Measurements from ENCODE around the gene ATF6. TPM values are rescaled to one million over a fixed set of nuclear protein-coding genes. Genes with fewer than 3 reads are reported as not detected.

The ATF6 gene
- total RNA-seq, 1 experiment from 2014 or later = 35.3 TPM

- no TSS peak for BruUV-seq (replicated peaks)
- H3K27me3 Mint-ChIP-seq (ENCODE audit: unreplicated experiment) = no peaks in the 10 kb centered on the region
Observed at GRCh38 chr1:161735837-161736236, 30.3 kb upstream of the ATF6 start.

GRCh38 chr1:161736335-161736969, 29.7 kb upstream of the ATF6 start:
- no peak for TF ChIP-seq CTCF (IDR thresholded peaks at IDR 0.05; ENCODE audit: unreplicated experiment)
- H3K9me3 Mint-ChIP-seq (ENCODE audit: low read depth, unreplicated experiment) = no peaks in the 10 kb centered on the region
- CTCF ChIA-PET = interaction anchor here (2.7 kb wide), 1 partner anchor 10 kb away, joined by 8 read pairs; no protein-coding TSS in a partner anchor
- no peak for DNase-seq
- intact Hi-C loops (cut with micrococcal nuclease; ENCODE audit: unreplicated experiment) = no loop called here
- BruUV-seq (replicated peaks) = no TSS peak
- no peak overlapping the region for H3K4me3 Mint-ChIP-seq (ENCODE audit: low read depth, unreplicated experiment)
- no peaks in the 10 kb centered on the region for H3K36me3 Mint-ChIP-seq (ENCODE audit: insufficient read depth, unreplicated experiment)
- H3K27ac Mint-ChIP-seq (ENCODE audit: unreplicated experiment) = peak overlapping the region; percentile 46
- no peaks in the 10 kb centered on the region for H3K27me3 Mint-ChIP-seq (ENCODE audit: unreplicated experiment)
- H3K4me1 Mint-ChIP-seq (ENCODE audit: low read depth, unreplicated experiment) = peaks cover 52% of the 10 kb centered on the region

More at GRCh38 chr1:161735837-161736236, 30.3 kb upstream of the ATF6 start:
- no peaks in the 10 kb centered on the region for H3K36me3 Mint-ChIP-seq (ENCODE audit: insufficient read depth, unreplicated experiment)
- no peak for DNase-seq
- CTCF ChIA-PET = interaction anchor here (2.7 kb wide), 1 partner anchor 9 kb away, joined by 8 read pairs; no protein-coding TSS in a partner anchor
- H3K4me3 Mint-ChIP-seq (ENCODE audit: low read depth, unreplicated experiment) = no peak overlapping the region
- TF ChIP-seq CTCF (IDR thresholded peaks at IDR 0.05; ENCODE audit: unreplicated experiment) = no peak
- H3K27ac Mint-ChIP-seq (ENCODE audit: unreplicated experiment) = peak overlapping the region; percentile 46
- intact Hi-C loops (cut with micrococcal nuclease; ENCODE audit: unreplicated experiment) = no loop called here
- H3K9me3 Mint-ChIP-seq (ENCODE audit: low read depth, unreplicated experiment) = no peaks in the 10 kb centered on the region
- peaks cover 58% of the 10 kb centered on the region for H3K4me1 Mint-ChIP-seq (ENCODE audit: low read depth, unreplicated experiment)

- Mint-ChIP-seq H3K4me1 (ENCODE audit: low read depth, unreplicated experiment) (peaks cover 40% of the 10 kb centered on the region), H3K27ac (ENCODE audit: unreplicated experiment) (no peak overlapping the region), H3K9me3 (ENCODE audit: low read depth, unreplicated experiment) (no peaks in the 10 kb centered on the region), H3K27me3 (ENCODE audit: unreplicated experiment) (no peaks in the 10 kb centered on the region), H3K36me3 (ENCODE audit: insufficient read depth, unreplicated experiment) (peaks cover 5% of the 10 kb centered on the region), H3K4me3 (ENCODE audit: low read depth, unreplicated experiment) (no peak overlapping the region)
- intact Hi-C loops (cut with micrococcal nuclease; ENCODE audit: unreplicated experiment) = loop anchor here (1.0 kb wide), 1 partner anchor 12 kb away; no protein-coding TSS in a partner anchor
- CTCF ChIA-PET = interaction anchor here (0.6 to 2.7 kb wide), 5 partner anchors 10 to 282 kb away, joined by 3 to 10 read pairs (median 5); no protein-coding TSS in a partner anchor
- DNase-seq = no peak
- no TSS peak for BruUV-seq (replicated peaks)
- TF ChIP-seq CTCF (IDR thresholded peaks at IDR 0.05; ENCODE audit: unreplicated experiment) = no peak
Observed at GRCh38 chr1:161737625-161738024, 28.5 kb upstream of the ATF6 start.

DNA sequence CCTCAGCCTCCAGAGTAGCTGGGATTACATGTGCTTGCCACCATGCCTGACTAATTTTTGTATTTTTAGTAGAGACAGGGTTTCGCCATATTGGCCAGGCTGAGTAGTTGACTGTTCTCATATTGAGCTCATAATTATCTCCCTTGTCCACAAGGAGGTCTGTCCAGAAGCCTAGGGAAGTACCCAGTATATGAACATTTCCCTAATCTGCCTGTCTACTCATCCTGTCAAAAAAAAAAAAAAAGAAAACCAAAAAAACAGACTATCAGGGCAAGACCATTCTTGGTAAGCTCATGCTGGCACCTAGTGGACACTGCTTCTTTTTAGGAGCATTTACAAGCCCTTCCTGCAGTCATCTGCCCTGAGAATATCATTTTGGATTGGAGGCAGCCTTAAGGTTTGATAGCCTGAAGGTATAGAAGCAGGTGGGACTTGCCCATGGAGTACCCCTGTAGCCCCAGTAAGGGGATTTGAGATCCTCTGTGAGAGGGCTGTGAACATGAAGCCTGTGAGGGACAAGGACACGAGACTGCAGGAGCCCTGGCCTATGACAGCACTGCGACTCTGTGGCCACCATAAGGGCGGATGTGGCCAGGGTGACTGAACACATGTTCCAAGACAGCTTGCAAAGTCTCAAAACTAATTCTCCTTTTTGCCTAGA, 27.4 kb upstream of the ATF6 start:
- peak; percentile 44 for TF ChIP-seq CTCF (IDR thresholded peaks at IDR 0.05; ENCODE audit: unreplicated experiment)
- no peak overlapping the region for H3K27ac Mint-ChIP-seq (ENCODE audit: unreplicated experiment)

More for the DNA sequence above, 27.4 kb upstream of the ATF6 start:
- CTCF ChIA-PET = interaction anchor here (0.6 to 1.5 kb wide), 8 partner anchors 12 to 281 kb away, joined by 3 to 10 read pairs (median 4); no protein-coding TSS in a partner anchor
- Mint-ChIP-seq H3K9me3 (ENCODE audit: low read depth, unreplicated experiment) (no peaks in the 10 kb centered on the region), H3K4me3 (ENCODE audit: low read depth, unreplicated experiment) (no peak overlapping the region), H3K36me3 (ENCODE audit: insufficient read depth, unreplicated experiment) (peaks cover 5% of the 10 kb centered on the region), H3K4me1 (ENCODE audit: low read depth, unreplicated experiment) (peaks cover 36% of the 10 kb centered on the region), H3K27me3 (ENCODE audit: unreplicated experiment) (no peaks in the 10 kb centered on the region)
- intact Hi-C loops (cut with micrococcal nuclease; ENCODE audit: unreplicated experiment) = no loop called here
- peak; percentile 51 for DNase-seq
- BruUV-seq (replicated peaks) = no TSS peak

Measured in Calu3 (cell line).